ENCODE results near the gene FITM1.

DNA sequence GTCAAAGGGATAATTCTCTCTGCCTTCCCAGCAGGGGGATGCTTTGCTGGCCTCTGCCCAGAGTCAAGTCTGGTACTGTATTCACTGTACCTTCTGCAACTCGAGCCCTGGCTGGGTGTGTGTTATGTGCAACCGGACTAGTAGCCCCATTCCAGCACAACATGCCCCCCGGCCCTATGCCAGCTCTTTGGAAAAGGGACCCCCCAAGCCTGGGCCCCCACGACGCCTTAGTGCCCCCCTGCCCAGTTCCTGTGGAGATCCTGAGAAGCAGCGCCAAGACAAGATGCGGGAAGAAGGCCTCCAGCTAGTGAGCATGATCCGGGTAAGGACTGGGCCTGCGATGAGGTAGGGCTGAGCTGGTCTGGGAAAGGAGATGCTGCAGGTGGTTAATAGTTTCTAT lies 20.1 kb downstream of the FITM1 start:
- TF ChIP-seq CTCF (conservative IDR thresholded peaks at IDR 0.05 in 1 of 2, IDR thresholded peaks at IDR 0.05 in 1 of 2; ENCODE audit: extremely low read depth in 1 of 2, insufficient read depth in 1 of 2, low read depth in 1 of 2, low read length in 2 of 2) (no peak), EZH2 (IDR thresholded peaks at IDR 0.05; ENCODE audit: borderline replicate concordance, low read length) (no peak)
